ENCODE data around the gene FERMT3.

DNA sequence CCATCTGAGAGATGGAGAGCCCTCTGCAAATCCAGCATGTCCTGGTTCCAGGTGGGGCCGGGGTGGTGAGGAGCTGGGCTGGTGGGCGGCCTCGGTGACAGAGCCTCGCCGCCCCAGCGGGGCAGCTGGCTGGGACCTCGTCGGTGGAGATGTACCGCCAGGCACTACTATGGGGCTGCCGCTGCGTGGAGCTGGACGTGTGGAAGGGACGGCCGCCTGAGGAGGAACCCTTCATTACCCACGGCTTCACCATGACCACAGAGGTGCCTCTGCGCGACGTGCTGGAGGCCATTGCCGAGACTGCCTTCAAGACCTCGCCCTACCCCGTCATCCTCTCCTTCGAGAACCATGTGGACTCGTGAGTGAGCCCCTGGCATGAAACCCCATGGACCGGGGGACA, 51.8 kb downstream of the FERMT3 start:
- TF ChIP-seq, protein P1, sequence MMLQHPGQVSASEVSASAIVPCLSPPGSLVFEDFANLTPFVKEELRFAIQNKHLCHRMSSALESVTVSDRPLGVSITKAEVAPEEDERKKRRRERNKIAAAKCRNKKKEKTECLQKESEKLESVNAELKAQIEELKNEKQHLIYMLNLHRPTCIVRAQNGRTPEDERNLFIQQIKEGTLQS (IDR thresholded peaks at IDR 0.05), result no peak
- TF ChIP-seq YY1 (IDR thresholded peaks at IDR 0.05), result no peak
- TF ChIP-seq, protein P2, sequence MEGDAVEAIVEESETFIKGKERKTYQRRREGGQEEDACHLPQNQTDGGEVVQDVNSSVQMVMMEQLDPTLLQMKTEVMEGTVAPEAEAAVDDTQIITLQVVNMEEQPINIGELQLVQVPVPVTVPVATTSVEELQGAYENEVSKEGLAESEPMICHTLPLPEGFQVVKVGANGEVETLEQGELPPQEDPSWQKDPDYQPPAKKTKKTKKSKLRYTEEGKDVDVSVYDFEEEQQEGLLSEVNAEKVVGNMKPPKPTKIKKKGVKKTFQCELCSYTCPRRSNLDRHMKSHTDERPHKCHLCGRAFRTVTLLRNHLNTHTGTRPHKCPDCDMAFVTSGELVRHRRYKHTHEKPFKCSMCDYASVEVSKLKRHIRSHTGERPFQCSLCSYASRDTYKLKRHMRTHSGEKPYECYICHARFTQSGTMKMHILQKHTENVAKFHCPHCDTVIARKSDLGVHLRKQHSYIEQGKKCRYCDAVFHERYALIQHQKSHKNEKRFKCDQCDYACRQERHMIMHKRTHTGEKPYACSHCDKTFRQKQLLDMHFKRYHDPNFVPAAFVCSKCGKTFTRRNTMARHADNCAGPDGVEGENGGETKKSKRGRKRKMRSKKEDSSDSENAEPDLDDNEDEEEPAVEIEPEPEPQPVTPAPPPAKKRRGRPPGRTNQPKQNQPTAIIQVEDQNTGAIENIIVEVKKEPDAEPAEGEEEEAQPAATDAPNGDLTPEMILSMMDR (IDR thresholded peaks at IDR 0.05; ENCODE audit: low read depth, low read length, missing input control), result no peak
- no peak for TF ChIP-seq SP1 (IDR thresholded peaks at IDR 0.05)
- TF ChIP-seq, protein P3, sequence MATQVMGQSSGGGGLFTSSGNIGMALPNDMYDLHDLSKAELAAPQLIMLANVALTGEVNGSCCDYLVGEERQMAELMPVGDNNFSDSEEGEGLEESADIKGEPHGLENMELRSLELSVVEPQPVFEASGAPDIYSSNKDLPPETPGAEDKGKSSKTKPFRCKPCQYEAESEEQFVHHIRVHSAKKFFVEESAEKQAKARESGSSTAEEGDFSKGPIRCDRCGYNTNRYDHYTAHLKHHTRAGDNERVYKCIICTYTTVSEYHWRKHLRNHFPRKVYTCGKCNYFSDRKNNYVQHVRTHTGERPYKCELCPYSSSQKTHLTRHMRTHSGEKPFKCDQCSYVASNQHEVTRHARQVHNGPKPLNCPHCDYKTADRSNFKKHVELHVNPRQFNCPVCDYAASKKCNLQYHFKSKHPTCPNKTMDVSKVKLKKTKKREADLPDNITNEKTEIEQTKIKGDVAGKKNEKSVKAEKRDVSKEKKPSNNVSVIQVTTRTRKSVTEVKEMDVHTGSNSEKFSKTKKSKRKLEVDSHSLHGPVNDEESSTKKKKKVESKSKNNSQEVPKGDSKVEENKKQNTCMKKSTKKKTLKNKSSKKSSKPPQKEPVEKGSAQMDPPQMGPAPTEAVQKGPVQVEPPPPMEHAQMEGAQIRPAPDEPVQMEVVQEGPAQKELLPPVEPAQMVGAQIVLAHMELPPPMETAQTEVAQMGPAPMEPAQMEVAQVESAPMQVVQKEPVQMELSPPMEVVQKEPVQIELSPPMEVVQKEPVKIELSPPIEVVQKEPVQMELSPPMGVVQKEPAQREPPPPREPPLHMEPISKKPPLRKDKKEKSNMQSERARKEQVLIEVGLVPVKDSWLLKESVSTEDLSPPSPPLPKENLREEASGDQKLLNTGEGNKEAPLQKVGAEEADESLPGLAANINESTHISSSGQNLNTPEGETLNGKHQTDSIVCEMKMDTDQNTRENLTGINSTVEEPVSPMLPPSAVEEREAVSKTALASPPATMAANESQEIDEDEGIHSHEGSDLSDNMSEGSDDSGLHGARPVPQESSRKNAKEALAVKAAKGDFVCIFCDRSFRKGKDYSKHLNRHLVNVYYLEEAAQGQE (IDR thresholded peaks at IDR 0.05), result no peak
- TF ChIP-seq HNF4G (IDR thresholded peaks at IDR 0.05), result no peak
- TF ChIP-seq GABPA (IDR thresholded peaks at IDR 0.05 in 1 of 2, conservative IDR thresholded peaks at IDR 0.05 in 1 of 2), result no peak
